Upper lobe of left lung (tissue), 4 donors: ENCODE measurements around the gene TTLL10.

Experiments
- EP300 ChIP-seq, 4 donors: sonication (generic); formaldehyde crosslinking; IDR thresholded peaks; one replicate each; pipeline ENCODE4 v1.5.1; 2017; ENCODE audit warnings: antibody characterized with exemption in 4 of 4, control low read depth in 2 of 4
- TF ChIP-seq, protein P1 (sequence below), 6 experiments: fragments of 450-650 bp in 4 of 6; fragments of 200-600 bp in 2 of 6; sonication (generic) in 2 of 6; IDR thresholded peaks; one replicate each; pipeline ENCODE4 v1.5.1; 2016 to 2019; ENCODE audit warnings: antibody characterized with exemption in 6 of 6

- TF ChIP-seq, protein P1, sequence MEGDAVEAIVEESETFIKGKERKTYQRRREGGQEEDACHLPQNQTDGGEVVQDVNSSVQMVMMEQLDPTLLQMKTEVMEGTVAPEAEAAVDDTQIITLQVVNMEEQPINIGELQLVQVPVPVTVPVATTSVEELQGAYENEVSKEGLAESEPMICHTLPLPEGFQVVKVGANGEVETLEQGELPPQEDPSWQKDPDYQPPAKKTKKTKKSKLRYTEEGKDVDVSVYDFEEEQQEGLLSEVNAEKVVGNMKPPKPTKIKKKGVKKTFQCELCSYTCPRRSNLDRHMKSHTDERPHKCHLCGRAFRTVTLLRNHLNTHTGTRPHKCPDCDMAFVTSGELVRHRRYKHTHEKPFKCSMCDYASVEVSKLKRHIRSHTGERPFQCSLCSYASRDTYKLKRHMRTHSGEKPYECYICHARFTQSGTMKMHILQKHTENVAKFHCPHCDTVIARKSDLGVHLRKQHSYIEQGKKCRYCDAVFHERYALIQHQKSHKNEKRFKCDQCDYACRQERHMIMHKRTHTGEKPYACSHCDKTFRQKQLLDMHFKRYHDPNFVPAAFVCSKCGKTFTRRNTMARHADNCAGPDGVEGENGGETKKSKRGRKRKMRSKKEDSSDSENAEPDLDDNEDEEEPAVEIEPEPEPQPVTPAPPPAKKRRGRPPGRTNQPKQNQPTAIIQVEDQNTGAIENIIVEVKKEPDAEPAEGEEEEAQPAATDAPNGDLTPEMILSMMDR (IDR thresholded peaks at IDR 0.05) = no peak
- TF ChIP-seq EP300 (IDR thresholded peaks at IDR 0.05) = no peak
Observed at GRCh38 chr1:1203561-1204424, 30.1 kb downstream of the TTLL10 start.
